ENCODE data around the gene LRRTM4. TPM values are rescaled to one million over a fixed set of nuclear protein-coding genes. Genes with fewer than 3 reads are reported as not detected.

The LRRTM4 gene
- total RNA-seq, 1 experiment from 2014 or later, result 9.4 TPM

DNA sequence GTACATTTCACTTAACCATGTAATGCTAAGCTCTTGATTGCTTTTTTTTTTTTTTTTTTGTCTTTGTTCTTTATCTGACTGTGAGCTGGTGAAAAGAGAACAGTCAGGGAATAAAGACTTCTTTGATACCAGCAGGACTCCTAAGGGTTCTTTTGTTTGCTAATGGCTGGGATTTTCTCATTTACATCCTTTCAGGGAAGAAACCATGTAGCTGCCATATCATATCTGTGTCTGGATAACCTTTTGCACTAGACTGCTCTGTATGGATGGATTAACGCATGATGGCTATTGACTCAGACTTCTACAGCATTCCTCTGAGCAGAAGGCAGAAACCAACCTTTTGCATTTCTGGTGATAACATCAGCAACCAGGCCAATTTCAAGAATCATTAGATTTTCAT, 504.0 kb downstream of the LRRTM4 start:
- Mint-ChIP-seq H3K27ac (no peak overlapping the region), H3K36me3 (peaks cover 15% of the 10 kb centered on the region), H3K9me3 (peaks cover 22% of the 10 kb centered on the region), H3K4me1 (peaks cover 23% of the 10 kb centered on the region), H3K27me3 (ENCODE audit: low read depth) (no peaks in the 10 kb centered on the region), H3K4me3 (no peak overlapping the region)
- ChIA-PET POLR2A (interaction anchor here (1.0 kb wide), 1 partner anchor 9 kb away, joined by 6 read pairs; no protein-coding TSS in a partner anchor), CTCF (interaction anchor here (0.6 kb wide), 1 partner anchor 934 kb away, joined by 3 read pairs; no protein-coding TSS in a partner anchor)
- no peak; the same call in 1 of the 2 replicates for ATAC-seq
- no peak for DNase-seq (ENCODE audit: low spot score)
- TF ChIP-seq ETV6 (CRISPR knock-in tag; IDR thresholded peaks at IDR 0.05) (no peak), ZNF232 (CRISPR knock-in tag; IDR thresholded peaks at IDR 0.05) (no peak), KAT7 (CRISPR knock-in tag; IDR thresholded peaks at IDR 0.05; ENCODE audit: borderline replicate concordance) (no peak), ZNF317 (CRISPR knock-in tag; IDR thresholded peaks at IDR 0.05; ENCODE audit: borderline replicate concordance, low read depth) (no peak), NR3C1 (CRISPR knock-in tag; conservative IDR thresholded peaks at IDR 0.05; ENCODE audit: low read depth) (no peak), MXD4 (CRISPR knock-in tag; IDR thresholded peaks at IDR 0.05; ENCODE audit: borderline replicate concordance) (no peak), PRRX2 (CRISPR knock-in tag; IDR thresholded peaks at IDR 0.05) (no peak), SMAD4 (CRISPR knock-in tag; IDR thresholded peaks at IDR 0.05) (no peak), GTF2I (CRISPR knock-in tag; conservative IDR thresholded peaks at IDR 0.05) (no peak)
- TF ChIP-seq, protein P1, sequence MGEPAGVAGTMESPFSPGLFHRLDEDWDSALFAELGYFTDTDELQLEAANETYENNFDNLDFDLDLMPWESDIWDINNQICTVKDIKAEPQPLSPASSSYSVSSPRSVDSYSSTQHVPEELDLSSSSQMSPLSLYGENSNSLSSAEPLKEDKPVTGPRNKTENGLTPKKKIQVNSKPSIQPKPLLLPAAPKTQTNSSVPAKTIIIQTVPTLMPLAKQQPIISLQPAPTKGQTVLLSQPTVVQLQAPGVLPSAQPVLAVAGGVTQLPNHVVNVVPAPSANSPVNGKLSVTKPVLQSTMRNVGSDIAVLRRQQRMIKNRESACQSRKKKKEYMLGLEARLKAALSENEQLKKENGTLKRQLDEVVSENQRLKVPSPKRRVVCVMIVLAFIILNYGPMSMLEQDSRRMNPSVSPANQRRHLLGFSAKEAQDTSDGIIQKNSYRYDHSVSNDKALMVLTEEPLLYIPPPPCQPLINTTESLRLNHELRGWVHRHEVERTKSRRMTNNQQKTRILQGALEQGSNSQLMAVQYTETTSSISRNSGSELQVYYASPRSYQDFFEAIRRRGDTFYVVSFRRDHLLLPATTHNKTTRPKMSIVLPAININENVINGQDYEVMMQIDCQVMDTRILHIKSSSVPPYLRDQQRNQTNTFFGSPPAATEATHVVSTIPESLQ (CRISPR knock-in tag; IDR thresholded peaks at IDR 0.05), result no peak
- TF ChIP-seq, protein P2, sequence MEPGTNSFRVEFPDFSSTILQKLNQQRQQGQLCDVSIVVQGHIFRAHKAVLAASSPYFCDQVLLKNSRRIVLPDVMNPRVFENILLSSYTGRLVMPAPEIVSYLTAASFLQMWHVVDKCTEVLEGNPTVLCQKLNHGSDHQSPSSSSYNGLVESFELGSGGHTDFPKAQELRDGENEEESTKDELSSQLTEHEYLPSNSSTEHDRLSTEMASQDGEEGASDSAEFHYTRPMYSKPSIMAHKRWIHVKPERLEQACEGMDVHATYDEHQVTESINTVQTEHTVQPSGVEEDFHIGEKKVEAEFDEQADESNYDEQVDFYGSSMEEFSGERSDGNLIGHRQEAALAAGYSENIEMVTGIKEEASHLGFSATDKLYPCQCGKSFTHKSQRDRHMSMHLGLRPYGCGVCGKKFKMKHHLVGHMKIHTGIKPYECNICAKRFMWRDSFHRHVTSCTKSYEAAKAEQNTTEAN (CRISPR knock-in tag; IDR thresholded peaks at IDR 0.05), result no peak
- TF ChIP-seq, protein P3, sequence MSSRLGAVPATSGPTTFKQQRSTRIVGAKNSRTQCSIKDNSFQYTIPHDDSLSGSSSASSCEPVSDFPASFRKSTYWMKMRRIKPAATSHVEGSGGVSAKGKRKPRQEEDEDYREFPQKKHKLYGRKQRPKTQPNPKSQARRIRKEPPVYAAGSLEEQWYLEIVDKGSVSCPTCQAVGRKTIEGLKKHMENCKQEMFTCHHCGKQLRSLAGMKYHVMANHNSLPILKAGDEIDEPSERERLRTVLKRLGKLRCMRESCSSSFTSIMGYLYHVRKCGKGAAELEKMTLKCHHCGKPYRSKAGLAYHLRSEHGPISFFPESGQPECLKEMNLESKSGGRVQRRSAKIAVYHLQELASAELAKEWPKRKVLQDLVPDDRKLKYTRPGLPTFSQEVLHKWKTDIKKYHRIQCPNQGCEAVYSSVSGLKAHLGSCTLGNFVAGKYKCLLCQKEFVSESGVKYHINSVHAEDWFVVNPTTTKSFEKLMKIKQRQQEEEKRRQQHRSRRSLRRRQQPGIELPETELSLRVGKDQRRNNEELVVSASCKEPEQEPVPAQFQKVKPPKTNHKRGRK (CRISPR knock-in tag; IDR thresholded peaks at IDR 0.05; ENCODE audit: borderline replicate concordance), result no peak
- TF ChIP-seq, protein P4, sequence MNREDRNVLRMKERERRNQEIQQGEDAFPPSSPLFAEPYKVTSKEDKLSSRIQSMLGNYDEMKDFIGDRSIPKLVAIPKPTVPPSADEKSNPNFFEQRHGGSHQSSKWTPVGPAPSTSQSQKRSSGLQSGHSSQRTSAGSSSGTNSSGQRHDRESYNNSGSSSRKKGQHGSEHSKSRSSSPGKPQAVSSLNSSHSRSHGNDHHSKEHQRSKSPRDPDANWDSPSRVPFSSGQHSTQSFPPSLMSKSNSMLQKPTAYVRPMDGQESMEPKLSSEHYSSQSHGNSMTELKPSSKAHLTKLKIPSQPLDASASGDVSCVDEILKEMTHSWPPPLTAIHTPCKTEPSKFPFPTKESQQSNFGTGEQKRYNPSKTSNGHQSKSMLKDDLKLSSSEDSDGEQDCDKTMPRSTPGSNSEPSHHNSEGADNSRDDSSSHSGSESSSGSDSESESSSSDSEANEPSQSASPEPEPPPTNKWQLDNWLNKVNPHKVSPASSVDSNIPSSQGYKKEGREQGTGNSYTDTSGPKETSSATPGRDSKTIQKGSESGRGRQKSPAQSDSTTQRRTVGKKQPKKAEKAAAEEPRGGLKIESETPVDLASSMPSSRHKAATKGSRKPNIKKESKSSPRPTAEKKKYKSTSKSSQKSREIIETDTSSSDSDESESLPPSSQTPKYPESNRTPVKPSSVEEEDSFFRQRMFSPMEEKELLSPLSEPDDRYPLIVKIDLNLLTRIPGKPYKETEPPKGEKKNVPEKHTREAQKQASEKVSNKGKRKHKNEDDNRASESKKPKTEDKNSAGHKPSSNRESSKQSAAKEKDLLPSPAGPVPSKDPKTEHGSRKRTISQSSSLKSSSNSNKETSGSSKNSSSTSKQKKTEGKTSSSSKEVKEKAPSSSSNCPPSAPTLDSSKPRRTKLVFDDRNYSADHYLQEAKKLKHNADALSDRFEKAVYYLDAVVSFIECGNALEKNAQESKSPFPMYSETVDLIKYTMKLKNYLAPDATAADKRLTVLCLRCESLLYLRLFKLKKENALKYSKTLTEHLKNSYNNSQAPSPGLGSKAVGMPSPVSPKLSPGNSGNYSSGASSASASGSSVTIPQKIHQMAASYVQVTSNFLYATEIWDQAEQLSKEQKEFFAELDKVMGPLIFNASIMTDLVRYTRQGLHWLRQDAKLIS (CRISPR knock-in tag; IDR thresholded peaks at IDR 0.05; ENCODE audit: borderline replicate concordance), result no peak
- TF ChIP-seq, protein P5, sequence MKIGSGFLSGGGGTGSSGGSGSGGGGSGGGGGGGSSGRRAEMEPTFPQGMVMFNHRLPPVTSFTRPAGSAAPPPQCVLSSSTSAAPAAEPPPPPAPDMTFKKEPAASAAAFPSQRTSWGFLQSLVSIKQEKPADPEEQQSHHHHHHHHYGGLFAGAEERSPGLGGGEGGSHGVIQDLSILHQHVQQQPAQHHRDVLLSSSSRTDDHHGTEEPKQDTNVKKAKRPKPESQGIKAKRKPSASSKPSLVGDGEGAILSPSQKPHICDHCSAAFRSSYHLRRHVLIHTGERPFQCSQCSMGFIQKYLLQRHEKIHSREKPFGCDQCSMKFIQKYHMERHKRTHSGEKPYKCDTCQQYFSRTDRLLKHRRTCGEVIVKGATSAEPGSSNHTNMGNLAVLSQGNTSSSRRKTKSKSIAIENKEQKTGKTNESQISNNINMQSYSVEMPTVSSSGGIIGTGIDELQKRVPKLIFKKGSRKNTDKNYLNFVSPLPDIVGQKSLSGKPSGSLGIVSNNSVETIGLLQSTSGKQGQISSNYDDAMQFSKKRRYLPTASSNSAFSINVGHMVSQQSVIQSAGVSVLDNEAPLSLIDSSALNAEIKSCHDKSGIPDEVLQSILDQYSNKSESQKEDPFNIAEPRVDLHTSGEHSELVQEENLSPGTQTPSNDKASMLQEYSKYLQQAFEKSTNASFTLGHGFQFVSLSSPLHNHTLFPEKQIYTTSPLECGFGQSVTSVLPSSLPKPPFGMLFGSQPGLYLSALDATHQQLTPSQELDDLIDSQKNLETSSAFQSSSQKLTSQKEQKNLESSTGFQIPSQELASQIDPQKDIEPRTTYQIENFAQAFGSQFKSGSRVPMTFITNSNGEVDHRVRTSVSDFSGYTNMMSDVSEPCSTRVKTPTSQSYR (CRISPR knock-in tag; IDR thresholded peaks at IDR 0.05), result no peak
- TF ChIP-seq, protein P6, sequence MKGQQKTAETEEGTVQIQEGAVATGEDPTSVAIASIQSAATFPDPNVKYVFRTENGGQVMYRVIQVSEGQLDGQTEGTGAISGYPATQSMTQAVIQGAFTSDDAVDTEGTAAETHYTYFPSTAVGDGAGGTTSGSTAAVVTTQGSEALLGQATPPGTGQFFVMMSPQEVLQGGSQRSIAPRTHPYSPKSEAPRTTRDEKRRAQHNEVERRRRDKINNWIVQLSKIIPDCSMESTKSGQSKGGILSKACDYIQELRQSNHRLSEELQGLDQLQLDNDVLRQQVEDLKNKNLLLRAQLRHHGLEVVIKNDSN (CRISPR knock-in tag; IDR thresholded peaks at IDR 0.05), result no peak
- TF ChIP-seq, protein P7, sequence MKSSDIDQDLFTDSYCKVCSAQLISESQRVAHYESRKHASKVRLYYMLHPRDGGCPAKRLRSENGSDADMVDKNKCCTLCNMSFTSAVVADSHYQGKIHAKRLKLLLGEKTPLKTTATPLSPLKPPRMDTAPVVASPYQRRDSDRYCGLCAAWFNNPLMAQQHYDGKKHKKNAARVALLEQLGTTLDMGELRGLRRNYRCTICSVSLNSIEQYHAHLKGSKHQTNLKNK (CRISPR knock-in tag; IDR thresholded peaks at IDR 0.05), result no peak
- TF ChIP-seq, protein P8, sequence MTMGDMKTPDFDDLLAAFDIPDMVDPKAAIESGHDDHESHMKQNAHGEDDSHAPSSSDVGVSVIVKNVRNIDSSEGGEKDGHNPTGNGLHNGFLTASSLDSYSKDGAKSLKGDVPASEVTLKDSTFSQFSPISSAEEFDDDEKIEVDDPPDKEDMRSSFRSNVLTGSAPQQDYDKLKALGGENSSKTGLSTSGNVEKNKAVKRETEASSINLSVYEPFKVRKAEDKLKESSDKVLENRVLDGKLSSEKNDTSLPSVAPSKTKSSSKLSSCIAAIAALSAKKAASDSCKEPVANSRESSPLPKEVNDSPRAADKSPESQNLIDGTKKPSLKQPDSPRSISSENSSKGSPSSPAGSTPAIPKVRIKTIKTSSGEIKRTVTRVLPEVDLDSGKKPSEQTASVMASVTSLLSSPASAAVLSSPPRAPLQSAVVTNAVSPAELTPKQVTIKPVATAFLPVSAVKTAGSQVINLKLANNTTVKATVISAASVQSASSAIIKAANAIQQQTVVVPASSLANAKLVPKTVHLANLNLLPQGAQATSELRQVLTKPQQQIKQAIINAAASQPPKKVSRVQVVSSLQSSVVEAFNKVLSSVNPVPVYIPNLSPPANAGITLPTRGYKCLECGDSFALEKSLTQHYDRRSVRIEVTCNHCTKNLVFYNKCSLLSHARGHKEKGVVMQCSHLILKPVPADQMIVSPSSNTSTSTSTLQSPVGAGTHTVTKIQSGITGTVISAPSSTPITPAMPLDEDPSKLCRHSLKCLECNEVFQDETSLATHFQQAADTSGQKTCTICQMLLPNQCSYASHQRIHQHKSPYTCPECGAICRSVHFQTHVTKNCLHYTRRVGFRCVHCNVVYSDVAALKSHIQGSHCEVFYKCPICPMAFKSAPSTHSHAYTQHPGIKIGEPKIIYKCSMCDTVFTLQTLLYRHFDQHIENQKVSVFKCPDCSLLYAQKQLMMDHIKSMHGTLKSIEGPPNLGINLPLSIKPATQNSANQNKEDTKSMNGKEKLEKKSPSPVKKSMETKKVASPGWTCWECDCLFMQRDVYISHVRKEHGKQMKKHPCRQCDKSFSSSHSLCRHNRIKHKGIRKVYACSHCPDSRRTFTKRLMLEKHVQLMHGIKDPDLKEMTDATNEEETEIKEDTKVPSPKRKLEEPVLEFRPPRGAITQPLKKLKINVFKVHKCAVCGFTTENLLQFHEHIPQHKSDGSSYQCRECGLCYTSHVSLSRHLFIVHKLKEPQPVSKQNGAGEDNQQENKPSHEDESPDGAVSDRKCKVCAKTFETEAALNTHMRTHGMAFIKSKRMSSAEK (CRISPR knock-in tag; IDR thresholded peaks at IDR 0.05; ENCODE audit: borderline replicate concordance), result no peak
- TF ChIP-seq, protein P9, sequence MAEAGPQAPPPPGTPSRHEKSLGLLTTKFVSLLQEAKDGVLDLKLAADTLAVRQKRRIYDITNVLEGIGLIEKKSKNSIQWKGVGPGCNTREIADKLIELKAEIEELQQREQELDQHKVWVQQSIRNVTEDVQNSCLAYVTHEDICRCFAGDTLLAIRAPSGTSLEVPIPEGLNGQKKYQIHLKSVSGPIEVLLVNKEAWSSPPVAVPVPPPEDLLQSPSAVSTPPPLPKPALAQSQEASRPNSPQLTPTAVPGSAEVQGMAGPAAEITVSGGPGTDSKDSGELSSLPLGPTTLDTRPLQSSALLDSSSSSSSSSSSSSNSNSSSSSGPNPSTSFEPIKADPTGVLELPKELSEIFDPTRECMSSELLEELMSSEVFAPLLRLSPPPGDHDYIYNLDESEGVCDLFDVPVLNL (CRISPR knock-in tag; IDR thresholded peaks at IDR 0.05; ENCODE audit: borderline replicate concordance, low read depth), result no peak

Measured in WTC11 (cell line).